Fibroblast of peridontal ligament (primary cell): ENCODE measurements around the gene PACS1.

Source experiments
- DNase-seq: peaks from one replicate; pipeline ENCODE4 v3.0.0-alpha.2; 2010; ENCODE audit errors: extremely low read depth

PACS1 gene

GRCh38 chr11:66142370-66143263, 72.5 kb downstream of the PACS1 start:
- DNase-seq, result no peak

- no peak for DNase-seq
Observed at GRCh38 chr11:66143264-66143566, 73.1 kb downstream of the PACS1 start.

- DNase-seq, result no peak
Observed at GRCh38 chr11:66143996-66144678, 74.1 kb downstream of the PACS1 start.

GRCh38 chr11:66146074-66146473, 76.0 kb downstream of the PACS1 start:
- DNase-seq, result no peak

DNA sequence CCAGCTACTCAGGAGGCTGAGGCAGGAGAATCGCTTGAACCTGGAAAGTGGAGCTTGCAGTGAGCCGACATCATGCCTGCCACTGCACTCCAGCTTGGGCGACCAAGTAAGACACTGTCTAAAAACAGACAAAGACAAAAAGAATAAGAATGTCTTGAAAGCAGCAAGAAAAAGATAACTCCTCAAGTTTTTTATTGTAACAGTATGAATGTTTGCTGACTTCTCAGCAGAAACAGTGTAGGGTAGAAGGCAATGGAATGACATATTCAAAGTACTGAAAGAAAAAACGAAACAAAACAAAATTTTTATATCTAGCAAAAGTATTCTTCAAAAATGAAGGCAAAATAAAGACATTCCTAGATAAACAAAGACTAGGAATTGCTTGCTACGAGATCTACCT, 76.9 kb downstream of the PACS1 start:
- DNase-seq, result no peak

DNA sequence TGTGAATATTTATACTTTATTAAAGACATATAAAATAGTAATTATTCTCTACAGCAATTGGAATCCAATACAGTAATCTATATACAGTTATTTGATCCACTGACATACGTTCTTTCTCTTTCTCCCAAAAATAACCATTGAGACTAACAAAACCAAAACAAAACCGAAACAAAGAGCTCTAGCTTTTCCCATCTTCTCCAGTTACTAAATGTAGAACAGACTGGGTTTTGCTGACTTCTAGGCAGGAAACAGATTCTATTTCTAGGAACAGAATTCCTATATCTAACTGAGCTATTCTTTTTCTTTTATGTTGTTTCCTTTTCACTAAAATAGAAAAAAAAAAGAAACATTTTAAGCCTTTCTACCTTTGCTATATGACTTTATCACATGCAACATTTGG, 80.1 kb downstream of the PACS1 start:
- DNase-seq, result peak; percentile 66

DNA sequence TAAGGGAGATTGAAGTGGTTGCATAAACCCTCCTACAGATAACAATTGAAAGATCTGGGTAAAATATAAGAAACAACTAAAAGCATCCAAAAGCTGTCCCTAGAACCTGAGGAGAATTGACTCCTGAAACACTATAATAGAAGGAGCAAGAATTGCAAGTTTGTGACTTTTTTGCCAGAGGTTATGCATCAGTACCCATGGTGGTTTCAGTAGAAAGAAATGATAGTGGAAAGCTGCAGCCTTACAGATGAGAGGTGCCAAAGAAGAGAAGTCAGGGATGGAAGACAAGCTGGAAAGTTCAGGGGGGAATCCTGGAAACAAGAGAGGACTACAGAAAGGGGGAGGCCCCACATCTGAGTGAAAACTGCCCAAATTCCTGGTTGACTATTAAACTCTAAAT, 80.7 kb downstream of the PACS1 start:
- DNase-seq, result no peak

GRCh38 chr11:66151273-66151672, 81.2 kb downstream of the PACS1 start:
- DNase-seq, result no peak

DNA sequence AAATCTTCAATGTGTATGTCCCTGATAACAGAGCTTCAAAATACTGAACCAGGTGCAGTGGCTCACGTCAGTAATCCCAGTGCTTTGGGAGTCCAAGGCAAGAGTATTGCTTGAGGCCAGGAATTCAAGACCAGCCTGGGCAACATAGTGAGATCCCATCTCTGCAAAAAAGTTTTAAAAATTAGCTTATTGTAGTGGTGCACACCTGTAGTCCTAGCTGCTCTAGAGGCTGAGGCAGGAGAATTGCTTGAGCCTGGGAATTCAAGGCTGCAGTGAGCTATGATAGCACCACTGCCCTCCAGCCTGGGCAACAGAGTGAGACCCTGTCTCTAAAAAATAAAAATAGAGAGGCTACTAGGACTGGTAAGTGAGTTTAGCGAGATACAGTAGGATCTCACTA, 84.0 kb downstream of the PACS1 start:
- no peak for DNase-seq

- no peak for DNase-seq
Observed at GRCh38 chr11:66155387-66156073, 85.5 kb downstream of the PACS1 start.

GRCh38 chr11:66157182-66157864, 87.3 kb downstream of the PACS1 start:
- no peak for DNase-seq

- no peak for DNase-seq
Observed at GRCh38 chr11:66158156-66158555, 88.1 kb downstream of the PACS1 start.

DNA sequence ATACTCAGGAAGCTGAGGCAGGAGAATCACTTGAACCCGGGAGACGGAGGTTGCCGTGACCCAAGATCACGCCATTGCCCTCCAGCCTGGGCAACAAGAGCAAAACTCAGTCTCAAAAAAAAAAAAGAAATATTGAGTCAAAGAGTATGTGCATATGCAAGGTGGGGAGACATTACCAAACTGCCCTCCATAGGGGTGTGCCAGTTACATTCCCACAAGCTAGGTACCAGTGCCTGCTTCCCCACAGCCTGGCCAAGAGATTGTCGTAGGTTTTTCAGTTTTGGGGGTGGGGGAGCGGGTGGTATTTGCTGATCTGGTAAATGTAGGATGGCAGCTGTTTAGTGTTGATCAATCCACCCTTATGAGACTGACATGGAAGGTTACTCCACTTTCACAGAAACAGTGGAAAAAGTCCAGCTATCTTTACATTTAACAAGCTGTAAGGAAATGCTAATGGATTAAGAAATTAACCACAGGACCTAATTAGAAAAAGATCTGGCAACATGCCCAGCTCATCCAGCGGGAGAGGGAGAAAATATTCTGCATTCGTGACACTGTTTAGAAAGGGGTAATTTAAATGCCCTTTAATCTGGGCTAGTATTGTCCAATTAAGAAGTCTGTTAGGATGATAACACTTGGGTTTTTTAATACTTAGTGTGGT, 89.4 kb downstream of the PACS1 start:
- no peak for DNase-seq

DNA sequence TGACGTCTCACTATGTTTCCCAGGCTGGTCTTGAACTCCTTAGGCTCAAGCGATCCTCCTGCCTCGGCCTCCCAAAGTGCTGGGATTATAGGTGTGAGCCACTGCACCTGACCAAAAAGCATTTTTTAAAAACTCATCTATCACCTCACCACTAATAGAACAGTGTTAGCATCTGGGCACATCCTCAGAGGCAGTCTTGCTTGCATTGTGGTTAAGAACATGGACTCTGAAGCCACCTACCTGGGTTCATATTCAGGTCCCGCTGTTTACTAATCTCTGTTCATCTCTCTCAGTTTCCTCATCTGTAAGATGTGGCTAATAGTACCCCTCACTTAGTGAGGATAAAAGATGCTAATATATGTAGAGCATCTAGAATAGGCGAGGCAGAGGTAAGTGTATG, 90.6 kb downstream of the PACS1 start:
- DNase-seq, result no peak

DNA sequence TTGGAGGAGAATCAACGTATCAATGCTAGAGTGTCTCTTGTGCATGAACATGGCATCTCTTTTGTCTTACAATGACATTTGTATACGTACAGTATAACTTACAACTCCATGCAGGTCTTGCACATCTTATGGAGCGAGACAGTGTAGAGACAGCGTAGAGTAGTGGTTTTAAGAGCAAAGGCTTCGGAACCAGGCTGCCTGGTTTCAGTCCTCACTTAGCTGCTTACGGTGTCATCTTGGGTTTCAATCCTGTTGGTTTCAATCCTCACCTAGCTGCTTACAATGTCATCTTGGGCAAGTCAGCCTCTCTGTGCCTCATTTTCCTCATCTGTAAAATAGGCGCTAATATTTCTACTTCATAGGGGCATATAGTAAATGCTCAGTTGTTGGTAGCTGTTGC, 98.2 kb downstream of the PACS1 start:
- DNase-seq, result no peak

DNA sequence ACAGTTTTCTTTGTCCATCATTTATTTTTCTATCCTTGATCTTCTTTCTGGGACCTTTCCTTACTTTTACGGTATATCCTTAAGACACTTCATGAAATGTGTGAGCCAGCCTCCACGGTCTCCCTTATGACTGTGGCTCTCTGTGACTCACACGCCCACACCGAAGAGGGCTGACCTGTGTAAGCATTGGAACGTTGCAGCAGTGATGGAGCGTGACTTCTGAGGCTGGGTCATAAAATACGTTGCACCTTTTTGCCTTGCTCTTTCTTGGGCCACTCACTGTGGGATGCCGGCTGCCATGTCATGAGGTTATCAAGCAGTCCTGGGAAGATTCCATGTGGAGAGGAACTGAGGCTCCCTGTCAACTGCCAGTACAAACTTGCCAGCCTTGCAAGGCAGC, 102.1 kb downstream of the PACS1 start:
- no peak for DNase-seq

DNA sequence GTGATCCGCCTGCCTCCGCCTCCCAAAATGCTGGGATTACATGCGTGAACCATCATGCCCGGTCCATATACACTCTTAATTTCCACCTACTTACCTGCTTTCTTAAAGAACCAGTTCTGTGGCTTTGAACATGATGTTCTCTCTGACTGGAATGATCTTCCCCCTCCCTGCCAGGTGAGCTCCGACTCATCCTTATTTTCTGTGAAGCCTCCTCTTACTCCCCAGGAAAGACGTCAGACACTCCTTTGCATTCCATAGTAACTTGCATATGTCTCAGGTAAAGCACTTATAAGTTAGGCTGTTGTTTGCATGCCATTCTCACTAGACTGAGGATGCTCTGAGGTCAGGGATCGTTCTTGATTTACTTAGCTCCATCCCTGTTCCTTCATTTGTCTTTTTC, 106.6 kb downstream of the PACS1 start:
- DNase-seq, result no peak

GRCh38 chr11:66178183-66178582, 108.1 kb downstream of the PACS1 start:
- no peak for DNase-seq

DNA sequence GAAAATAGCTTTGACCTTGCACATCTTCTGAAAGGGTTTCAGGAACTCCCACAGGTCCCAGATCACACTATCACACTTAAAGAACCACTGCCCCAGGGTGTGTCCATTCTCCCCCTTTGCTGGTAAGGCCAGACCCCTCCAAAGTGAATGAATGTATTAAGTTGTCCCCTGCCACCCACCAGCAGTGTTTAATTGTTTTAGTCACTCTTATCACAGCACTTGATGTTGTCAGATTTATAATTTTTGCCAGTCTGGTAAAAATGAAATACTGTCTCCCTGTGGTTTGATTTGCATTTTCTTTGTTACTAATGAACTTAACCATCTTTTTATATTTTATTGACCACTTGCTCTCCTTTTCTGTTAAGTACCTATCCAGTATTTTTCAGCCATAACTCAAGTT, 108.8 kb downstream of the PACS1 start:
- DNase-seq, result no peak

GRCh38 chr11:66181632-66182315, 111.7 kb downstream of the PACS1 start:
- DNase-seq, result peak; percentile 44

- DNase-seq, result no peak
Observed at GRCh38 chr11:66183494-66184048, 113.5 kb downstream of the PACS1 start.
